Activated CD4-positive, alpha-beta memory T cell treated with anti-CD3 and anti-CD28 coated beads, Interleukin-2, amount 10 ng/mL, durations not matched to agents 7 days and 5 days (primary cell): ENCODE results near the gene ABCC4. TPM values are rescaled to one million over a fixed set of nuclear protein-coding genes. Genes with fewer than 3 reads are reported as not detected.

ENCODE experiments used
- CTCF ChIA-PET: fragments of 350-600 bp; sonication (Branson Sonifier 250); formaldehyde crosslinking; loops from one replicate; lab custom pipeline; 2021; ENCODE audit warnings: antibody characterized with exemption, inconsistent platforms; lab: Charles Lee
- POLR2A ChIA-PET: fragments of 350-600 bp; sonication (Branson Sonifier 250); formaldehyde crosslinking; loops from one replicate; lab custom pipeline; 2021; ENCODE audit warnings: antibody characterized with exemption; lab: Charles Lee
- DNase-seq: peaks from one replicate; pipeline ENCODE4 v3.0.0-alpha.2; 2020
- H3K27ac Mint-ChIP-seq: one replicate; pipeline ENCODE4 v1.8.0; 2021; ENCODE audit warnings: mild to moderate bottlenecking, mixed read lengths
- H3K27me3 Mint-ChIP-seq: one replicate; pipeline ENCODE4 v1.8.0; 2021; ENCODE audit warnings: mixed read lengths
- H3K36me3 Mint-ChIP-seq: one replicate; pipeline ENCODE4 v1.8.0; 2021; ENCODE audit warnings: low read depth, mixed read lengths
- H3K4me1 Mint-ChIP-seq: one replicate; pipeline ENCODE4 v1.8.0; 2021; ENCODE audit warnings: mixed read lengths
- H3K4me3 Mint-ChIP-seq: one replicate; pipeline ENCODE4 v1.8.0; 2021; ENCODE audit warnings: mild to moderate bottlenecking, mixed read lengths
- H3K9me3 Mint-ChIP-seq: one replicate; pipeline ENCODE4 v1.8.0; 2021; ENCODE audit warnings: mixed read lengths
- total RNA-seq, 2 experiments: library from RNA; stranded (reverse); gene quantifications; one replicate each; pipeline ENCODE4 v1.2.3, GENCODE V29; 2021

ABCC4 gene
- total RNA-seq, 2 experiments from 2014 or later, result 3.8 to 4.5 TPM

- Mint-ChIP-seq H3K9me3 (no peaks in the 10 kb centered on the region), H3K4me1 (no peaks in the 10 kb centered on the region), H3K27ac (no peak overlapping the region), H3K27me3 (peaks cover 28% of the 10 kb centered on the region), H3K36me3 (no peaks in the 10 kb centered on the region), H3K4me3 (no peak overlapping the region)
- DNase-seq, result no peak
- ChIA-PET POLR2A (no interaction called here), CTCF (interaction anchor here (0.7 kb wide), 1 partner anchor 21 kb away, joined by 3 read pairs; no protein-coding TSS in a partner anchor)
Measured at GRCh38 chr13:95003019-95003813, 298.0 kb downstream of the ABCC4 start.

- ChIA-PET POLR2A (no interaction called here), CTCF (no interaction called here)
- no peaks in the 10 kb centered on the region for H3K36me3 Mint-ChIP-seq
- no peaks in the 10 kb centered on the region for H3K9me3 Mint-ChIP-seq
- H3K4me3 Mint-ChIP-seq, result no peak overlapping the region
- no peaks in the 10 kb centered on the region for H3K4me1 Mint-ChIP-seq
- DNase-seq, result no peak
- H3K27ac Mint-ChIP-seq, result no peak overlapping the region
- H3K27me3 Mint-ChIP-seq, result peaks cover 28% of the 10 kb centered on the region
Measured at GRCh38 chr13:95002126-95002525, 299.1 kb downstream of the ABCC4 start.

GRCh38 chr13:94999871-95000270, 301.4 kb downstream of the ABCC4 start:
- Mint-ChIP-seq H3K27me3 (peaks cover 23% of the 10 kb centered on the region), H3K27ac (no peak overlapping the region), H3K36me3 (no peaks in the 10 kb centered on the region), H3K4me1 (no peaks in the 10 kb centered on the region), H3K4me3 (no peak overlapping the region), H3K9me3 (no peaks in the 10 kb centered on the region)
- CTCF ChIA-PET, result no interaction called here
- POLR2A ChIA-PET, result no interaction called here
- DNase-seq, result no peak

GRCh38 chr13:94997126-94997525, 304.1 kb downstream of the ABCC4 start:
- no peaks in the 10 kb centered on the region for H3K4me1 Mint-ChIP-seq
- no peaks in the 10 kb centered on the region for H3K36me3 Mint-ChIP-seq
- DNase-seq, result no peak
- peaks cover 9% of the 10 kb centered on the region for H3K27me3 Mint-ChIP-seq
- H3K9me3 Mint-ChIP-seq, result no peaks in the 10 kb centered on the region
- H3K27ac Mint-ChIP-seq, result no peak overlapping the region
- no peak overlapping the region for H3K4me3 Mint-ChIP-seq
- ChIA-PET CTCF (no interaction called here), POLR2A (no interaction called here)

- POLR2A ChIA-PET, result no interaction called here
- Mint-ChIP-seq H3K27ac (no peak overlapping the region), H3K4me1 (no peaks in the 10 kb centered on the region), H3K9me3 (no peaks in the 10 kb centered on the region), H3K4me3 (no peak overlapping the region), H3K36me3 (no peaks in the 10 kb centered on the region), H3K27me3 (peaks cover 4% of the 10 kb centered on the region)
- CTCF ChIA-PET, result interaction anchor here (1.4 kb wide), 1 partner anchor 408 kb away, joined by 3 read pairs; no protein-coding TSS in a partner anchor
- no peak for DNase-seq
Measured at GRCh38 chr13:94996445-94996844, 304.8 kb downstream of the ABCC4 start.

- peaks cover 5% of the 10 kb centered on the region for H3K27me3 Mint-ChIP-seq
- H3K4me3 Mint-ChIP-seq, result no peak overlapping the region
- no peaks in the 10 kb centered on the region for H3K9me3 Mint-ChIP-seq
- DNase-seq, result no peak
- CTCF ChIA-PET, result interaction anchor here (0.6 kb wide), 1 partner anchor 320 kb away, joined by 4 read pairs; no protein-coding TSS in a partner anchor
- no peaks in the 10 kb centered on the region for H3K4me1 Mint-ChIP-seq
- POLR2A ChIA-PET, result no interaction called here
- no peak overlapping the region for H3K27ac Mint-ChIP-seq
- no peaks in the 10 kb centered on the region for H3K36me3 Mint-ChIP-seq
Measured at GRCh38 chr13:94994506-94994905, 306.7 kb downstream of the ABCC4 start.

- H3K36me3 Mint-ChIP-seq, result no peaks in the 10 kb centered on the region
- ChIA-PET POLR2A (no interaction called here), CTCF (no interaction called here)
- H3K27me3 Mint-ChIP-seq, result peaks cover 5% of the 10 kb centered on the region
- H3K27ac Mint-ChIP-seq, result no peak overlapping the region
- H3K9me3 Mint-ChIP-seq, result no peaks in the 10 kb centered on the region
- DNase-seq, result no peak
- no peak overlapping the region for H3K4me3 Mint-ChIP-seq
- H3K4me1 Mint-ChIP-seq, result no peaks in the 10 kb centered on the region
Measured at GRCh38 chr13:94993616-94994015, 307.6 kb downstream of the ABCC4 start.

GRCh38 chr13:94992036-94992960, 309.0 kb downstream of the ABCC4 start:
- H3K27ac Mint-ChIP-seq, result no peak overlapping the region
- H3K4me1 Mint-ChIP-seq, result no peaks in the 10 kb centered on the region
- no peaks in the 10 kb centered on the region for H3K36me3 Mint-ChIP-seq
- H3K9me3 Mint-ChIP-seq, result no peaks in the 10 kb centered on the region
- H3K4me3 Mint-ChIP-seq, result no peak overlapping the region
- POLR2A ChIA-PET, result no interaction called here
- CTCF ChIA-PET, result no interaction called here
- H3K27me3 Mint-ChIP-seq, result peaks cover 5% of the 10 kb centered on the region
- DNase-seq, result no peak

- H3K27me3 Mint-ChIP-seq, result peaks cover 5% of the 10 kb centered on the region
- POLR2A ChIA-PET, result no interaction called here
- H3K36me3 Mint-ChIP-seq, result no peaks in the 10 kb centered on the region
- no peak overlapping the region for H3K27ac Mint-ChIP-seq
- no peak for DNase-seq
- H3K4me1 Mint-ChIP-seq, result no peaks in the 10 kb centered on the region
- H3K9me3 Mint-ChIP-seq, result no peaks in the 10 kb centered on the region
- CTCF ChIA-PET, result interaction anchor here (1.2 kb wide), 1 partner anchor 416 kb away, joined by 3 read pairs; no protein-coding TSS in a partner anchor
- no peak overlapping the region for H3K4me3 Mint-ChIP-seq
Measured at GRCh38 chr13:94988654-94989053, 312.6 kb downstream of the ABCC4 start.

- H3K27me3 Mint-ChIP-seq, result peaks cover 5% of the 10 kb centered on the region
- no peak for DNase-seq
- H3K4me3 Mint-ChIP-seq, result no peak overlapping the region
- H3K36me3 Mint-ChIP-seq, result no peaks in the 10 kb centered on the region
- ChIA-PET CTCF (interaction anchor here (1.2 kb wide), 1 partner anchor 416 kb away, joined by 3 read pairs; no protein-coding TSS in a partner anchor), POLR2A (no interaction called here)
- H3K27ac Mint-ChIP-seq, result no peak overlapping the region
- H3K4me1 Mint-ChIP-seq, result no peaks in the 10 kb centered on the region
- no peaks in the 10 kb centered on the region for H3K9me3 Mint-ChIP-seq
Measured at GRCh38 chr13:94987869-94988268, 313.4 kb downstream of the ABCC4 start.

- Mint-ChIP-seq H3K27me3 (peaks cover 5% of the 10 kb centered on the region), H3K36me3 (no peaks in the 10 kb centered on the region)
Measured at GRCh38 chr13:94987081-94987480, 314.2 kb downstream of the ABCC4 start.

GRCh38 chr13:94984958-94985357, 316.3 kb downstream of the ABCC4 start:
- H3K27ac Mint-ChIP-seq, result no peak overlapping the region
- no peaks in the 10 kb centered on the region for H3K4me1 Mint-ChIP-seq
- no peak for DNase-seq
- POLR2A ChIA-PET, result no interaction called here
- H3K27me3 Mint-ChIP-seq, result no peaks in the 10 kb centered on the region
- no peak overlapping the region for H3K4me3 Mint-ChIP-seq
- no peaks in the 10 kb centered on the region for H3K36me3 Mint-ChIP-seq
- no peaks in the 10 kb centered on the region for H3K9me3 Mint-ChIP-seq
- CTCF ChIA-PET, result interaction anchor here (0.6 kb wide), 1 partner anchor 204 kb away, joined by 3 read pairs; no protein-coding TSS in a partner anchor

More at GRCh38 chr13:94987081-94987480, 314.2 kb downstream of the ABCC4 start:
- Mint-ChIP-seq H3K4me1 (no peaks in the 10 kb centered on the region), H3K27ac (no peak overlapping the region), H3K4me3 (no peak overlapping the region), H3K9me3 (no peaks in the 10 kb centered on the region)
- ChIA-PET POLR2A (no interaction called here), CTCF (no interaction called here)
- DNase-seq, result no peak

- H3K27me3 Mint-ChIP-seq, result peaks cover 3% of the 10 kb centered on the region
- H3K36me3 Mint-ChIP-seq, result no peaks in the 10 kb centered on the region
- H3K9me3 Mint-ChIP-seq, result no peaks in the 10 kb centered on the region
- DNase-seq, result no peak
- ChIA-PET CTCF (no interaction called here), POLR2A (no interaction called here)
- no peak overlapping the region for H3K27ac Mint-ChIP-seq
- no peak overlapping the region for H3K4me3 Mint-ChIP-seq
- H3K4me1 Mint-ChIP-seq, result no peaks in the 10 kb centered on the region
Measured at GRCh38 chr13:94978516-94978915, 322.7 kb downstream of the ABCC4 start.
